ENCODE measurements around the gene CDKN2B. TPM values are rescaled to one million over a fixed set of nuclear protein-coding genes. Genes with fewer than 3 reads are reported as not detected.

The CDKN2B gene
- total and polyA plus RNA-seq, 2 of the 13 experiments (the other 11 are each of a cell fraction or from before 2014, with no cell fraction given) = 1.4 to 1.5 TPM

- TF ChIP-seq ZHX1 (CRISPR knock-in tag; IDR thresholded peaks at IDR 0.05; ENCODE audit: low read depth) (no peak), NCOR1 (IDR thresholded peaks at IDR 0.05; ENCODE audit: borderline replicate concordance, low read length) (no peak), ARHGAP35 (CRISPR knock-in tag; IDR thresholded peaks at IDR 0.05; ENCODE audit: borderline replicate concordance) (no peak), ZNF619 (CRISPR knock-in tag; IDR thresholded peaks at IDR 0.05) (no peak), ZBED4 (CRISPR knock-in tag; IDR thresholded peaks at IDR 0.05; ENCODE audit: borderline replicate concordance) (no peak), MTA3 (CRISPR knock-in tag; IDR thresholded peaks at IDR 0.05) (no peak), ATRX (CRISPR knock-in tag; IDR thresholded peaks at IDR 0.05; ENCODE audit: borderline replicate concordance) (no peak), ZFP91 (CRISPR knock-in tag; IDR thresholded peaks at IDR 0.05; ENCODE audit: borderline replicate concordance) (peak; percentile 32; the same call in 1 of the 2 replicates), ETV6 (CRISPR knock-in tag; conservative IDR thresholded peaks at IDR 0.05) (0 out of 2 replicates have a peak, but pooled peaks have one; percentile 27), PAX8 (CRISPR knock-in tag; IDR thresholded peaks at IDR 0.05; ENCODE audit: borderline replicate concordance) (no peak), ZNF326 (CRISPR knock-in tag; IDR thresholded peaks at IDR 0.05; ENCODE audit: borderline replicate concordance) (no peak)
- TF ChIP-seq, protein P1, sequence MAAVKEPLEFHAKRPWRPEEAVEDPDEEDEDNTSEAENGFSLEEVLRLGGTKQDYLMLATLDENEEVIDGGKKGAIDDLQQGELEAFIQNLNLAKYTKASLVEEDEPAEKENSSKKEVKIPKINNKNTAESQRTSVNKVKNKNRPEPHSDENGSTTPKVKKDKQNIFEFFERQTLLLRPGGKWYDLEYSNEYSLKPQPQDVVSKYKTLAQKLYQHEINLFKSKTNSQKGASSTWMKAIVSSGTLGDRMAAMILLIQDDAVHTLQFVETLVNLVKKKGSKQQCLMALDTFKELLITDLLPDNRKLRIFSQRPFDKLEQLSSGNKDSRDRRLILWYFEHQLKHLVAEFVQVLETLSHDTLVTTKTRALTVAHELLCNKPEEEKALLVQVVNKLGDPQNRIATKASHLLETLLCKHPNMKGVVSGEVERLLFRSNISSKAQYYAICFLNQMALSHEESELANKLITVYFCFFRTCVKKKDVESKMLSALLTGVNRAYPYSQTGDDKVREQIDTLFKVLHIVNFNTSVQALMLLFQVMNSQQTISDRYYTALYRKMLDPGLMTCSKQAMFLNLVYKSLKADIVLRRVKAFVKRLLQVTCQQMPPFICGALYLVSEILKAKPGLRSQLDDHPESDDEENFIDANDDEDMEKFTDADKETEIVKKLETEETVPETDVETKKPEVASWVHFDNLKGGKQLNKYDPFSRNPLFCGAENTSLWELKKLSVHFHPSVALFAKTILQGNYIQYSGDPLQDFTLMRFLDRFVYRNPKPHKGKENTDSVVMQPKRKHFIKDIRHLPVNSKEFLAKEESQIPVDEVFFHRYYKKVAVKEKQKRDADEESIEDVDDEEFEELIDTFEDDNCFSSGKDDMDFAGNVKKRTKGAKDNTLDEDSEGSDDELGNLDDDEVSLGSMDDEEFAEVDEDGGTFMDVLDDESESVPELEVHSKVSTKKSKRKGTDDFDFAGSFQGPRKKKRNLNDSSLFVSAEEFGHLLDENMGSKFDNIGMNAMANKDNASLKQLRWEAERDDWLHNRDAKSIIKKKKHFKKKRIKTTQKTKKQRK (IDR thresholded peaks at IDR 0.05; ENCODE audit: low read length) = no peak
- TF ChIP-seq, protein P2, sequence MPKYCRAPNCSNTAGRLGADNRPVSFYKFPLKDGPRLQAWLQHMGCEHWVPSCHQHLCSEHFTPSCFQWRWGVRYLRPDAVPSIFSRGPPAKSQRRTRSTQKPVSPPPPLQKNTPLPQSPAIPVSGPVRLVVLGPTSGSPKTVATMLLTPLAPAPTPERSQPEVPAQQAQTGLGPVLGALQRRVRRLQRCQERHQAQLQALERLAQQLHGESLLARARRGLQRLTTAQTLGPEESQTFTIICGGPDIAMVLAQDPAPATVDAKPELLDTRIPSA (CRISPR knock-in tag; IDR thresholded peaks at IDR 0.05; ENCODE audit: borderline replicate concordance) = no peak
- TF ChIP-seq, protein P3, sequence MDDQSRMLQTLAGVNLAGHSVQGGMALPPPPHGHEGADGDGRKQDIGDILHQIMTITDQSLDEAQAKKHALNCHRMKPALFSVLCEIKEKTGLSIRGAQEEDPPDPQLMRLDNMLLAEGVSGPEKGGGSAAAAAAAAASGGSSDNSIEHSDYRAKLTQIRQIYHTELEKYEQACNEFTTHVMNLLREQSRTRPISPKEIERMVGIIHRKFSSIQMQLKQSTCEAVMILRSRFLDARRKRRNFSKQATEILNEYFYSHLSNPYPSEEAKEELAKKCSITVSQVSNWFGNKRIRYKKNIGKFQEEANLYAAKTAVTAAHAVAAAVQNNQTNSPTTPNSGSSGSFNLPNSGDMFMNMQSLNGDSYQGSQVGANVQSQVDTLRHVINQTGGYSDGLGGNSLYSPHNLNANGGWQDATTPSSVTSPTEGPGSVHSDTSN (CRISPR knock-in tag; IDR thresholded peaks at IDR 0.05; ENCODE audit: borderline replicate concordance) = no peak
These were observed 43.6 kb downstream of the CDKN2B start (continued) for GRCh38 chr9:21965401-21965951.
